AG20443 (cell line): ENCODE measurements around the gene GPX6.
A peak's percentile ranks its signal among the peaks of the same experiment; 100 is the strongest.
"Not testable (repeated sequence)": the region's sequence is repeated elsewhere in the genome, so short reads cannot be mapped to it uniquely, and the experiment has no call there.

Experiments used
- DNase-seq: peaks from one replicate; pipeline ENCODE4 v3.0.0; 2012; ENCODE audit warnings: low spot score, mixed read lengths

The GPX6 gene

DNA sequence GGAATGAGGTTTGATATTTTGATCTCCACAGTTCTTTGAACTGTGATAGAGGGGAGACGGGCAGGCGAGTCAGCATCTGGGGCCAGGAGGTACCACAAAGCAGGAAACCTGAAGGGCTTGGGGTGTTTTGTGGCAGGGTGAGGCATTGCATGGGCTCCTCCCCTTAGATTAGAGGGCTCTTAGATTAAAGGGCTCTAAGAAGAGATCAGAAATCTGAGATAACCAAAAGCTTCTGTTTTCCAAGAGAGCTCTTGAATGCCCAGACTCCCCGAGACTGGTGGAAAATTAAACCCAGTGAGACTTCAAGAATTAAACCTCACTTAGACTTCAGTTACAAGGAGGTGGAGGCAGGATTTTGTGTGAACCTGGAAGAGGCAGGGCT is 7.6 kb upstream of the GPX6 start:
- no peak for DNase-seq

DNA sequence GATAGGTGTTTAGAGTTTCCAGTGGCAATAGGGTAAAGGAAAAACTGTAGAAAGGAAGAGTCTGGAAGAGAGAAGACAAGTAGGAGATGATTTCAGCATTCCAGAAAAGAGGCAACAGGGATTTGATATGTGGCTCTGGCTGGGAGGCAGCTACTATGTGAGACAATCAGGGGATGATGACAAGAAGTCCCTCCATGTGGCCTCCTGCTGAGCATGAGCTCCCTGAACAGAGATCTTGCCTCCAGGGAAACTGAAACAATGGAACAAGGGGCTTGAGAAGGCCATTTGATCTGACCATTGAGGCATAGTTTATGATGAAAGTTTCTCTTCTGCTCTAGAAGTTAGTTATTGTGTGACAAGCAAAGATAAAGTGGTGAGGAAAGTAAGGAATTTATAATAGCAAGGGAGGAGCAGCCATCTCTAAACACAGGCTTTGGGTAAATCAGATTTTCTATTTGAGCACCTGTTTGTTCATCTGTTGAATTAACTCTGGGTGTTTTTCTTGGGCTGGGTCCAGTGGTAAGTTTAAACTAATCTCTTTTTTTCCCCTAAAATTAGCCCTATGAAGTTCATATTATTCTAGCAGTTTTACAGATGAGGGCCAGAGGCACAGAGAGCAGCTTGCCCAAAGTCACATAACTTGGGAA is 7.1 kb upstream of the GPX6 start:
- no peak for DNase-seq

DNA sequence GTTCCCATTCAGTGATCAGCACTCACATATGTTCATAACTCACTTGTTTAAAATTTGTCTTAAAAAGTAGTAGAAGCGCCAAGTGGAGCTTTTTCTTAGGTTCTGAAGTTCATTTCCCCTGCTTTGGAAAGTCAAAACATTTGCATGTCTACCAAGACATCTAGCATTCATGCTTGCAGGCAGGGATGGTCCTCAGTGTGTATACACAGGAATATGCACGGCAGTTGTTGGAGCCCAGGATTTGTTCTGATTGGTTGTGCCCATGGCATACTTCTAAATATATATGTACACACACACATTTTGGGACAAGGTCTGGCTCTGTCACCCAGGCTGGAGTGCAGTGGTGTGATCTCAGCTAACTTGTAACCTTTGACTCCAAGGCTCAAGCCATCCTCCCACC is 2.4 kb upstream of the GPX6 start:
- DNase-seq, result no peak

DNA sequence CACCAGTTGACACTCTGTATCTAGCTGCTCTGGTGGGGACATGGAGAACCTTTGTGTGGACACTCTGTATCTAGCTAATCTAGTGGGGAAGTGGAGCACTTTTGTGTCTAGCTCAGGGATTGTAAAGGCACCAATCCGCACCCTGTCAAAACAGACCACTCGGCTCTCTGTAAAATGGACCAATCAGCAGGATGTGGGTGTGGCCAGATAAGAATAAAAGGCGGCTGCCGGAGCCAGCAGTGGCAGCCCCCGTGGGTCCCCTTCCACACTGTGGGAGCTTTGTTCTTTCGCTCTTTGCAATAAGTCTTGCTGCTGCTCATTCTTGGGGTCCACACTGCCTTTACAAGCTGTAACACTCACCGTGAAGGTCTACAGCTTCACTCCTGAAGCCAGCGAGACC is 3.2 kb downstream of the GPX6 start:
- not testable (repeated sequence) for DNase-seq

DNA sequence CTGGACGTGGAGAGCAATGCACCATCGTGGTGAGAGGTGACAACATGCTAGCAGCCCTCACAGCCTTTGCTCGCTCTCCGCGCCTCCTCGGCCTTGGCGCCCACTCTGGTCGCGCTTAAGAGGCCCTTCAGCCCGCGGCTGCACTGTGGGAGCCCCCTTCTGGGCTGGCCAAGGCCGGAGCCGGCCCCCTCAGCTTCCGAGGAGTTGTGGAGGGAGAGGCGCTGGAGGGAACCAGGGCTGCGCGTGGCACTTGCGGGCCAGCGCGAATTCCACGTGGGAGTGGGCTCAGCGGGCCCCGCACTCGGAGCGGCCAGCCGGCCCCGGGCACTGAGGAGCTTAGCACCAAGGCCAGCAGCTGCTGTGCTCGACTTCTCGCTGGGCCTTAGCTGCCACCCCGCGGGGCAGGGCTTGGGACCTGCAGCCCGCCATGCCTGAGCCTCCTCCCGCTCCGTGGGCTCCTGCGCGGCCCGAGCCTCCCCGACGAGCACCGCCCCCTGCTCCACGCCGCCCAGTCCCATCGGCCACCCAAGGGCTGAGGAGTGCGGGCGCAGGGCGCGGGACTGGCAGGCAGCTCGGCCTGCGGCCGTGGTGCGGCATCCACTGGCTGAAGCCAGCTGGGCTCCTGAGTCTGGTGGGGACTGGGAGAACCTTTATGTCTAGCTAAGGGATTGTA is 3.8 kb downstream of the GPX6 start:
- no peak for DNase-seq

DNA sequence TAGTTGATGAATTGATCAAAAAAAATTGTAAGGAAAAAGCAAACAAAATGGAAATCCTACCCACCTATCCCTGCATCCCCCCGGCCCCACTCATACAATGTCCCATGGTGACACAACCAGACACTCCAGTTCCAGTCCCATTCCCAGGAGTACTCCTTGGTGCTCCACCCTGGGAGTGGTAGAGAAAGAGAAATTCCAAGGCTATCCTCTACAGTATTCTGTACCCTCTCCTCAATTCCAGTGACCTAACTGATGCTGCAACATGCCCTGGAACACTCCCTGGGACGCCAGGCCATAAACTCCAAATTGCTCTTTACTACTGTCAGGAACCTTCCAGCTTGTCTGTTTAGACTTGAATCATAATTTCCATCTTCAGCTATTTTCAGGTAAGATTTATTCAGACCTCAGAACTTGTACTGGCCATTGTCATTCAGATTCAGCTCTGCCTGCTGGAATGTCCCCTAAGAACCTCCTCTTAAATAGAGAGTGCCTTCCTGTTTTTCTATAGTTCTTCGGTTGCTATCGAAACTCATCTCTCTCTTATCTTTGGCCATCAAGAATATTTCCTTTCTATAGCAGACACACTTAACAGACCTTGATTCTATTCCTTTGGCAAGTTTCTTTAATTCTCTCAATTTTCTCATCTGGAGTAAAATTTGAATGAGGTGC is 8.7 kb downstream of the GPX6 start:
- DNase-seq, result no peak

DNA sequence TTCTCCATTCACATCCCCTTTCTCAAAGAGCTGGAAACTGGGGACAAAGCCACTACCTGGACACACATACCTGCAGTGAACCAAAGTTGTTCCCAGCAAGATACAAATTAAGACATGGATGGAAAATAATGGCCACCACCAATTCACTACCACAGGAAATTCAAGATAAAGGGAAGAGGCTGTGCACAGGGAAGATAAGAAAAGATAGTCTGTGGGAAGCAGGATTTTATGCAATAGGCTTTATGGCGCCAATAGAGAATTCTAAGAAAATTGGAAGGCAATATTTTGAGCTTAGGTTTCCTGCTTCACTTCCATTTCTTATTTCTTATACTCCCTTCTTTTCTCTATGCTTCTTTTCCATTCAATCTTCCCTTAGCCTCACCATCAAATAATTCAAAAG is 9.9 kb downstream of the GPX6 start:
- DNase-seq, result no peak

DNA sequence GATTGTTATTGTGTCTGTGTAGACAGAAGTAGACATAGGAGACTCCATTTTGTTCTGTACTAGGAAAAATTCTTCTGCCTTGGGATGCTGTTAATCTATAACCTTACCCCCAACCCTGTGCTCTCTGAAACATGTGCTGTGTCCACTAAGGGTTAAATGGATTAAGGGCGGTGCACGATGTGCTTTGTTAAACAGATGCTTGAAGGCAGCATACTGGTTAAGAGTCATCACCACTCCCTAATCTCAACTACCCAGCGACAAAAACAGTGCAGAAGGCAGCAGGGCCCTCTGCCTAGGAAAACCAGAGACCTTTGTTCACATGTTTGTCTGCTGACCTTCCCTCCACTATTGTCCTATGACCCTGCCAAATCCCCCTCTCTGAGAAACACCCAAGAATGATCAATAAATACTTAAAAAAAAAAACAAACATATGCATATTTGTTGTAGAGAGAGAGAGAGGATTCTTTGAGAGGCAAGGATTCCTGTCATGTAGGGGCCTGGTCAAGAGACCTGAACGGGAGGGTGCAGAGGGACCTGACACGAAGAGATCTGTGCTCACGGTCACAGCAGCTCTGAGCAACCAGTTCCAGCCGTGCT is 12.8 kb downstream of the GPX6 start:
- not testable (repeated sequence) for DNase-seq

DNA sequence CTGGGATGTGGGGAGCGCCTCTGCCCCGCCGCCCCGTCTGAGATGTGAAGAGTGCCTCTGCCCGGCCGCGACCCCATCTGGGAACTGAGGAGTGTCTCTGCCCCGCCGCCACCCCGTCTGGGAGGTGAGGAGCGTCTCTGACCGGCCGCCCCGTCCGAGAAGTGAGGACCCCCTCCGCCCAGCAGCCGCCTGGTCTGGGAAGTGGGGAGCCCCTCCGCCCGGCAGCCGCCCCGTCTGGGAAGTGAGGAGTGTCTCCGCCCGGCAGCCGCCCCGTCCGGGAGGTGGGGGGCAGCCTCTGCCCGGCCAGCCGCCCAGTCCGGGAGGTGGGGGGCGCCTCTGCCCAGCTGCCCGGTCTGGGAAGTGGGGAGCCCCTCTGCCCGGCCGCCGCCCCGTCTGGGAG is 13.5 kb downstream of the GPX6 start:
- not testable (repeated sequence) for DNase-seq

DNA sequence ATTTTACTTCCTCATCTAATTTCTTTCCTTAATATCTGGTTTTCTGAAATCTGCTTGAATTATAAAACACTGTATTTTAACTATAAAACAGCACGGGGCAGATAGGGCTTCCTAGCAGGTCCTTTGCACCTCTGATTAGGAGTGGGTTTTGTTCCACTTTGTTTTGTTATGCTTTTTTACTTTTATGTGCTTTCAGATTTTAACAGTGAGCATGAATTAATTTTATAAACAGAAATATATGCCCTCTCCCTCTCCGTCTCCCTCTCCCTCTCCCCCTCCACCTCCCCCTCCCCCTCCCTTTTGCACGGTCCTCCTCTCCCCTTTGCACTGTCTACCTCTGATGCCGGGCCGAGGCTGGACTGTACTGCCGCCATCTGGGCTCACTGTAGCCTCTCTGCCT is 14.3 kb downstream of the GPX6 start:
- no peak for DNase-seq

DNA sequence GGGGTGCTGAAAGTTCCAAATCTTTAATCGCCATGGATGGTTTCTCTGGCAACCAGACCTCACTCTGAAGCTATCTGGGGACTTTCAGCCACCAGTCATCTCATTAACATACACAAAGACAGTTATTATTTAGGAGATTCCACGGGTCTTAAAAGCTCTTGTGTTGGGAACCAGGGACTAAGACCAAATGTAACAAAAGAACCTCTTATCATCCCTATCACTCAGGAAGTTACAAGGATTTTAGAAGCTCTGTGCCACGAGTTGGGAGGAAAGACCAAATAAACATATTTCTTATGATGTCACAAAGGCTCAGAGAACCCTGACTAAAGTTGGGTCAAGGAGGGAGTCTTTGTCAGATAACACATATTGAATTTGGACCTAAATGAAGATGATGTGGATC is 17.7 kb downstream of the GPX6 start:
- no peak for DNase-seq

DNA sequence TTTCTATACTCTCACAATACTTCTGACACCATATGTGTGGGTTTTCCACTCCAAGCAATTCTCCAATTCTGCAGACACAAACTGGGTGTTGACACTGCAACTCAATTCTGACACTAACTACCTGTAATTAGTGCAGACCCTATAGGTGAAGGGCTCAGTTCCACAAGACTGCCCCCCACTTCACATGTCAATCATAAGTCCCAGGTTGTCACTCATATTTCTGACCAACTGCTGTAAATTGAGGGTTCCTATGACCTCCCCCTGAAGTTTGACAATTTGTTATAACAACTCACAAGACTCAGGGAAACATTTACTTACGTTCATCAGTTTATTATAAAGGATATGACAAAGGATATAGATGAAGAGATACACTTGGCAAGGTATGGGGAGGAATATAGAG is 18.3 kb downstream of the GPX6 start:
- DNase-seq, result no peak

DNA sequence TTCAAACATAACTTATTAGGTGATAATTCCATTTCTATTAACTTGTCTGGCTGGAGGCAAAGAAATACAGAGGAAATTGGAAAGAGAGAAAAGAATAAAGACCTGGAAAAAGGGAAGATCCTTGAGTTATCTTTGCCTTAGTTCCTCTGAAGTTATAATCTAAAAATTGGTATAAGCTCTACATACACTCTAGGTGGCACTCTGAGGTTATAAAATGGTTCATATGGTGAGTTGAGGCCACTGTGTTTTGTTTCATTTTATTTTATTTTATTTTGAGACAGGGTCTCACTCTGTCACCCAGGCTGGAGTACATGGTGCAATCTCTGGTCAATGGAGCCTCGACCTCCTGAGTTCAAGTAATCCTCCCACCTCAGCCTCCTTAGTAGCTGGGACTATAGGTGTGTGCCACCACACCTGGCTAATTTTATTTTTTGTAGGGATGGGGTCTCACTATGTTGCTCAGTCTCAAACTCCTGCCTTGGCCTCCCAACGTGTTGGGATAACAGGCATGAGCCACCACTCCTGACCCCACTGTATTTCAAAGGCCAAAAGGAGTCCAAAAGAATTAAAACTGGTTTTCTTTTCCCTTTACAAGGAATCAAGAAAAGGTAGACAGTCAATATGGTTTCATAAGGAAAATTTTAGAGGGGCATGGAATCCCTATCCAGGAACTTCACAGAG is 19.4 kb downstream of the GPX6 start:
- no peak for DNase-seq

DNA sequence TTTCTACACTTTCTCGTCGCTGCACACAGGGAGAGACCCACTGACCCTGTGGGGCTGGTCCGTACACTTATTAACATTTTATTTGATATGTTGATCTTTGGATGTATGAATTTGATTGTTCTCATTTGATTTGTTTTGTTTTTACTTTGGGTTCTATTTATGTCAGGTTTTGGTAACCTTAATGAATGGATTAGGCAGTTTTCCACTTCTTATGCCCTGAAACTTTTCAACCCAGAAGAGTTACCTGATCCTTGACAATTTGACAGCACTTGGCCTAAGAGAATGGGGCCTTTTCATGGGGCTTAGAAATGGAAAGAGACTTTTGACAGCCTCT is 23.6 kb downstream of the GPX6 start:
- no peak for DNase-seq

DNA sequence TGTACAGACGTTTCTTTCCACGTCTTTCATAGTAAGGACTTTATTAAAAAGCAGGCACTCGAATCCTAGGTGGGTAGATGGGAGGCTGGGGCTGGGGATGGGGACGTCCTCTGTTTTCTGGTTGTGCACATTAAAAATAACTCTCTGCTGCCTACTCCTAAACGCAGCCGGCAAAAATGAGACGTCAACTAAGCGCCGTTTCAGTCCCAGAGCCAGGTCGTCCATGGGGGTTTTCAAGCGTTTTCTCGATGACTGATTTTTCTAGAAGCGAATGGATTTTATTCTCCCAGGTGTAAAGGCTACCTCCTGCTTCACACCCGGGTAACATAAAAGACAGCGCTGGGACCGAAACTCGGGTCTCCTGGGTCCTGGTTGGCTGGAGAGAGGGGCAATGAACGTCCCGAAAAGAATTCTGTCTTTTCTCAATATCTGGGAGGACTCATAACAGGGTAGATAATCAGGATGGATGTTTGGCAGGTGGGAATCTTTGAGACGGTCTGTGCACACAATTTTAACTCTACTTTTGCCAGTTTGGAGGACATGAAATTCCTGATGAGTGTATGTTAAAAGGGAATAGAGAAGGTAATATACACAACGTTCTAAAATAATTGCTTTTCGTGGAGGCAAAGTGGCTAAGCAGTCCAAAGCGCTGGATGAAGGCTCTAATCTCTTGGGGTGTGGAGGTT is 25.2 kb downstream of the GPX6 start:
- DNase-seq, result peak; percentile 32

DNA sequence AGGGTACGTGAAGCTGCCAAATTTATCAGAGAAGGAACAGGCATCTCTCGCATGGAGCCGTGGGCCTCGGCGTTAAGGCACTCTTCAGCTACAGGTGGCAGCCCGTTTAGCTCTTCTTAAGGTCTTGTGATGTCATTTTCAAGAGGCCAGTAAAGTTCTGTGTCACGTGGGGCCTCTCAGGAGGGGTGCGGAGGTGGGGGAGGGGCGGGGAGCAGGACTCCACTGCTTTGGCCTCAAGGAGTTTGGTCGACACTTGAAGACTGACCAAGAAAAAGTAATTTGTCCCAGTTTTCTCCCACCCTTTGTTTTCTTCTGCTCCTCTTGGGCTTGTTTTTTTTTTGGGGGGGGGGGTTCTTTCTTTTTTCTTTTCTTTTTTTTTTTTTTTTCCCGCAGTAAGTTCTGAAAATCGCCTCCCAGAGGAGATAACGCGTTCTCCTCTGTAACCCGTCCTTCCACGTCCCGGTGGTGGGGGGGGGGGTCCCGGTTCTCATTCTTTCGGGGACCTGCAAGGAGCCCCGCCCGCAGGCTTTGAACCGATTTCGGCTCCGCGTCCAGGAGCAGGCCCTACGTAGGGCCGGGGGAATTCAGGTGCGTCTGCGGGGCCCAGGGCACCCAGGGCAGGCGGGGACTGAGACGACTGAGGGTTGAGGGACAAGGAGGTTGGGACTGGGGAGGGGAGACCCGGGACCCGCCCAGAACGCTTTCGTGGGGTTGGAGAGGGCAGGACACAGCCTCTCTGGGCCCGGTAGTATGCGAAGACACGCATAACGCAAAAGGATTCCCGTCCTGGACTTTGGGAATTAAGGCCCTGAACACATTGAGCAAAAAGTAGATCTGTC is 26.0 kb downstream of the GPX6 start:
- peak; percentile 61 for DNase-seq

DNA sequence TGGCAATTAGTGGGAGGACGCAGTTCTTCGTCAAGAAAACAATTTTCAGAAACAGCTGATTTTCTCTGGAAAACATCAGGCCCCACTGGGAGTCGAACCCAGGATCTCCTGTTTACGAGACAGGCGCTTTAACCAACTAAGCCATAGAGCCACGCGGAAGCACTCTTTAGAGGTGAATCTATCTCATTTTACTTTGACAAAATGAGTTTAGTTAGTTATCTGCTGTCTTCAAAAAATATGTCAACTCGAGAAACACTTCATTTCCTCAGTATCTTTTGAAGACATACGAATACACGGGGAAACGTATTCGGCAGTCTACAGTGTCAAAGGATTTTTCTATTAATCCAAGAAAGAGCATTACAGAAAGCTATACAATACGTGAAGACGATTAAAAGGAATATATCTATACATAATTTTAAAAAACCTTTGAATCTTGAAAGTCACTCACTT is 26.7 kb downstream of the GPX6 start:
- peak; percentile 39 for DNase-seq

DNA sequence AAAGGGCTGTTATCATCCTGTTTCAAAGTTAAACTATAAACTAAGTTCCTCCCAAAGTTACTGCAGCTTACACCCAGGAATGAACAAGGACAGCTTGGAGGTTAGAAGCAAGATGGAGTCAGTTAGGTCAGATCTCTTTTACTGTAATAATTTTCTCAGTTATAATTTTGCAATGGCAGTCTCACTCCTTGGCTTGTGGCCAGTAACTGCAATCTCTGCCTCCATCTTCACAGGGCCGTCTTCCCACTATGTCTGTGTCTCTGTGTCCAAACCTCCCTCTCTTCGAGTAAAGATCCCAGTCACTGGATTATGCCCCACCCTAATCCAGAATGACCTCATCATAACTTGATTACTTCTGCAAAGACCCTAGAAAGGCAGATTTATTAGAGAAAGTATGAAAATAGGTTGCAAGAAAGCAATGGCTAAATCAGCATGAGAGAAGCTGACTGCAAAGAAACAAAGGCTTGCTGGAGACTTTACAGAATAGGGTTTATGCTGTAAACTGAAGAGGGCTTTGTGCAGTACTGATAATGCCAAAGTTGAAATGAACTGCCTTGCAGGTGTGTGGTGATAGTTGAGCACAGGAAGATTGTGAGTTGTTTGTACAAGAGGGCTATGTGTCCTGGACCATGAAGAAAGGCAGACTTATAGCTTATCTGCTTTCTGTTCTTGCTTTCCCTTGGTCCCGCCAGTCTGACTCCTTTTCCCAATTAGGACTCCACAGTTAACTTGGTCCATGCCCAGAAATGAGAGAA is 28.4 kb downstream of the GPX6 start:
- DNase-seq, result no peak

DNA sequence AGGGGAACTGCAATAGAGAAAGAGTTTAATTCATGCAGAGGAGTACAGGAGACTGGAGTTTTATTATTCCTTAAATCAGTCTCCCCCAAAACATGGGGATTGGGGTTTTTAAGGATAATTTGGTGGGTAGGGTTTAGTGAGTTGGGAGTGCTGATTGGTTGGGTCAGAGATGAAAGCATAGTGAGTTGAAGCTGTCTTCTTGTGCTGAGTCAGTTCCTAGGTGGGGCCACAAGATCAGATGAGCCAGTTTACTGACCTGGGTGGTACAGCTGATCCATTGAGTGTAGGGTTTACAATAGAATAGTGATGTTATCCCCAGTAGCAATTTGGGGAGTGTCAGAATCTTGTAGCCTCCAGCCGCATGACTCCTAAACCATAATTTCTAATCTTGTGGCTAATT is 29.1 kb downstream of the GPX6 start:
- no peak for DNase-seq

DNA sequence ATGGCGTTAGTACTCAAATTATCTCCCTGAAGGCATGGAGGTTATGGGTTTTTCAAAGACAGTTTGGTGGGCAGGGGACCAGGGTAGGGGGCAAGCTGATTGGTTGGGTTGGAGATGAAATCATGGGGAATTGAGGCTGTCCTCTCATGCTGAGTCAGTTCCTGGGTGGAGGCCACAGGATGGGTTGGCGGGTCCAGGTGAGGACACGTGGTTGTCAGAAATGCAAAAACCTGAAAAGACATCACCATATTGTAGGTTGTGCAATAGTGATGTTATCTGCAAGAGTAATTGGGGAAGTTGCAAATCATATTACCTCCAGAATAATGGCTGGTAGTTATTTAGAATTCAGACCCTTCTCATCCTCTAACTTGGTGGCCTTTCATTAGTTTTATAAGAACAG is 30.1 kb downstream of the GPX6 start:
- DNase-seq, result no peak
